ENCODE measurements around the gene RHNO1. TPM values are rescaled to one million over a fixed set of nuclear protein-coding genes. Genes with fewer than 3 reads are reported as not detected.

Gene RHNO1
- total and polyA plus RNA-seq, 2 of the 8 experiments (the other 6 are each of a cell fraction or from before 2014, with no cell fraction given), result 55.8 to 56.9 TPM

- no peak overlapping the region for H2BK5ac ChIP-seq (ENCODE audit: low read depth, low read length)
- 0 out of 2 replicates have a peak, but pooled peaks cover 1% of the 10 kb centered on the region for H3K23me2 ChIP-seq (ENCODE audit: low read depth, low read length)
- CTCF ChIA-PET (ENCODE audit: partially characterized antibody), result interaction anchor here (0.5 to 9.9 kb wide), 4 partner anchors 8 to 48 kb away, joined by 3 to 143 read pairs (median 3); partner anchors contain the start of gene TULP3
- no peak overlapping the region for H3K4me3 ChIP-seq (ENCODE audit: extremely low read depth in 1 of 4, insufficient read depth in 2 of 4, low read depth in 3 of 4, low read length in 4 of 4)
- no peak overlapping the region for H2AK5ac ChIP-seq (ENCODE audit: low read depth, low read length)
- H3K23ac ChIP-seq (ENCODE audit: insufficient read length), result no peak overlapping the region
- no peak overlapping the region for H3K4ac ChIP-seq (replicated peaks; ENCODE audit: insufficient read length, low read depth, low read length)
- H2BK15ac ChIP-seq (ENCODE audit: low read length), result no peak overlapping the region
- H3K79me2 ChIP-seq (ENCODE audit: control insufficient read depth in 1 of 2, insufficient read depth in 2 of 2, low read length in 2 of 2), result no peaks in the 10 kb centered on the region
- no peaks in the 10 kb centered on the region for H3K4me1 ChIP-seq (replicated peaks in 1 of 4; ENCODE audit: control insufficient read depth in 3 of 4, insufficient read depth in 4 of 4, low read length in 3 of 4)
- WGBS, 2 experiments (ENCODE audit: extremely low coverage in 1 of 2, insufficient coverage in 1 of 2, insufficient read length in 1 of 2, insufficient replicate concordance in 2 of 2, low coverage in 1 of 2, low lambda C conversion rate in 2 of 2, missing lambda C conversion rate in 1 of 2), result 93% methylated on average over 3 of the region's 3 CpGs; no CpG with 5 or more reads in 1 of the 2 experiments
- H3K9me3 ChIP-seq (ENCODE audit: insufficient read depth in 2 of 2, low read depth in 1 of 2, low read length in 1 of 2), result no peaks in the 10 kb centered on the region
- H2AFZ ChIP-seq (ENCODE audit: low read length), result no peak overlapping the region
- POLR2A ChIA-PET (ENCODE audit: partially characterized antibody), result no interaction called here
- H2BK120ac ChIP-seq (replicated peaks; ENCODE audit: low read depth, low read length), result no peak overlapping the region
- no peak for DNase-seq (ENCODE audit: low read depth in 1 of 2, low spot score in 2 of 2)
- peaks cover 0 to 25% (median 4%) of the 10 kb centered on the region in 4 experiments; a peak in 6 of 8 replicates for H3K36me3 ChIP-seq (ENCODE audit: control insufficient read depth in 2 of 4, insufficient read depth in 4 of 4, low read length in 3 of 4)
- no peak overlapping the region for H4K91ac ChIP-seq (replicated peaks; ENCODE audit: insufficient read length, low read length)
- H3K79me1 ChIP-seq (ENCODE audit: low read depth, low read length), result no peaks in the 10 kb centered on the region
- H3K27me3 ChIP-seq (replicated peaks in 1 of 4; ENCODE audit: control insufficient read depth in 3 of 4, extremely low read depth in 1 of 4, insufficient read depth in 3 of 4, low read length in 3 of 4), result no peaks in the 10 kb centered on the region
- H3K27ac ChIP-seq (ENCODE audit: low read depth, low read length), result no peak overlapping the region
- H4K5ac ChIP-seq (ENCODE audit: insufficient read length, low read depth, low read length), result no peak overlapping the region
- H2BK20ac ChIP-seq (ENCODE audit: low read length), result no peak overlapping the region
- no peak overlapping the region for H2BK12ac ChIP-seq (ENCODE audit: low read depth, low read length)
- no peak overlapping the region for H3K14ac ChIP-seq (ENCODE audit: insufficient read length)
- no peak overlapping the region for H3K56ac ChIP-seq (replicated peaks; ENCODE audit: insufficient read length, low read depth, low read length)
- H3K9ac ChIP-seq (replicated peaks in 1 of 4; ENCODE audit: extremely low read depth in 1 of 4, low read depth in 3 of 4, low read length in 3 of 4), result no peak overlapping the region
- H3K18ac ChIP-seq (ENCODE audit: extremely low read depth, low read length), result no peak overlapping the region
- no peak overlapping the region for H3K4me2 ChIP-seq (ENCODE audit: insufficient read depth in 1 of 2, low read depth in 2 of 2, low read length in 2 of 2)
- peaks cover 0 to 2% of the 10 kb centered on the region in 2 experiments for H4K20me1 ChIP-seq (replicated peaks in 1 of 2; ENCODE audit: control insufficient read depth in 1 of 2, insufficient read depth in 2 of 2, low read length in 2 of 2)
- TF ChIP-seq POU5F1 (IDR thresholded peaks at IDR 0.05; ENCODE audit: low read depth, low read length) (no peak), SP1 (IDR thresholded peaks at IDR 0.05; ENCODE audit: low read depth, low read length) (no peak), SAP30 (IDR thresholded peaks at IDR 0.05; ENCODE audit: insufficient read depth, insufficient replicate concordance, low read length) (no peak), SIRT6 (IDR thresholded peaks at IDR 0.05; ENCODE audit: low read length) (no peak)
- H4K8ac ChIP-seq (ENCODE audit: extremely low read depth, insufficient read depth, low read length), result no peak overlapping the region
- no peak for FAIRE-seq
These were observed 60.5 kb downstream of the RHNO1 start for GRCh38 chr12:2937500-2937899.

Other genes starting within 250 kb of the RHNO1 start
- 227 and 243 TPM in 2 replicates for gene FKBP4, start 82.3 kb upstream of the RHNO1 start, total RNA-seq (2021; fragmentation: NEBNext Ultra II Directional; extraction: Animal tissue kit (Norgen Biotek cat#: 25700))
- 72.6 and 82.0 TPM in 2 replicates for gene FKBP4, start 82.3 kb upstream of the RHNO1 start, polyA plus RNA-seq (2011; rRNA removed)
- gene ITFG2, start 64.6 kb upstream of the RHNO1 start, total RNA-seq (2021; fragmentation: NEBNext Ultra II Directional; extraction: Animal tissue kit (Norgen Biotek cat#: 25700)), result 22.9 and 23.0 TPM in 2 replicates
- 15.0 and 20.8 TPM in 2 replicates for gene ITFG2, start 64.6 kb upstream of the RHNO1 start, polyA plus RNA-seq (2011; rRNA removed)
- not detected in 2 replicates for gene NRIP2, start 42.2 kb upstream of the RHNO1 start, total RNA-seq (2021; fragmentation: NEBNext Ultra II Directional; extraction: Animal tissue kit (Norgen Biotek cat#: 25700))
- 0.03 and 0.06 TPM in 2 replicates for gene NRIP2, start 42.2 kb upstream of the RHNO1 start, polyA plus RNA-seq (2011; rRNA removed)
- not detected in 2 replicates for gene TEX52, start 20.2 kb upstream of the RHNO1 start, total RNA-seq (2021; fragmentation: NEBNext Ultra II Directional; extraction: Animal tissue kit (Norgen Biotek cat#: 25700))
- not detected in 2 replicates for gene TEX52, start 20.2 kb upstream of the RHNO1 start, polyA plus RNA-seq (2011; rRNA removed)
- gene FOXM1, start within 50 bp of the RHNO1 start, total RNA-seq (2021; fragmentation: NEBNext Ultra II Directional; extraction: Animal tissue kit (Norgen Biotek cat#: 25700)), result 118 and 121 TPM in 2 replicates
- 58.1 and 83.5 TPM in 2 replicates for gene FOXM1, start within 50 bp of the RHNO1 start, polyA plus RNA-seq (2011; rRNA removed)
- 18.4 and 21.7 TPM in 2 replicates for gene TULP3, start 13.7 kb downstream of the RHNO1 start, total RNA-seq (2021; fragmentation: NEBNext Ultra II Directional; extraction: Animal tissue kit (Norgen Biotek cat#: 25700))
- gene TULP3, start 13.7 kb downstream of the RHNO1 start, polyA plus RNA-seq (2011; rRNA removed), result 19.3 and 21.2 TPM in 2 replicates
- 116 TPM in 2 replicates for gene TEAD4, start 82.2 kb downstream of the RHNO1 start, total RNA-seq (2021; fragmentation: NEBNext Ultra II Directional; extraction: Animal tissue kit (Norgen Biotek cat#: 25700))
- 56.7 and 90.1 TPM in 2 replicates for gene TEAD4, start 82.2 kb downstream of the RHNO1 start, polyA plus RNA-seq (2011; rRNA removed)
- gene TSPAN9, start 200.2 kb downstream of the RHNO1 start, total RNA-seq (2021; fragmentation: NEBNext Ultra II Directional; extraction: Animal tissue kit (Norgen Biotek cat#: 25700)), result 26.1 and 29.1 TPM in 2 replicates
- gene TSPAN9, start 200.2 kb downstream of the RHNO1 start, polyA plus RNA-seq (2011; rRNA removed), result 11.5 and 20.7 TPM in 2 replicates